Lower leg skin (tissue), 4 donors: ENCODE results near the gene MAN2A1. TPM values are rescaled to one million over a fixed set of nuclear protein-coding genes. Genes with fewer than 3 reads are reported as not detected.

Experiments used
- DNase-seq, 2 donors: peaks; one replicate each; pipeline ENCODE4 v3.0.0-alpha.2; 2019; ENCODE audit warnings: low spot score in 2 of 2
- H3K4me3 ChIP-seq: fragments of 200-600 bp; sonication (generic); 2 replicates; pipeline ENCODE4 v1.5.1; 2017; ENCODE audit warnings: mild to moderate bottlenecking, low read depth; ENCODE audit not compliant: poor library complexity, severe bottlenecking
- CTCF ChIP-seq, 3 donors: fragments of 450-650 bp; IDR thresholded peaks; one replicate each; pipeline ENCODE4 v1.5.1; 2016; ENCODE audit warnings: antibody characterized with exemption in 3 of 3, mild to moderate bottlenecking in 3 of 3, moderate library complexity in 2 of 3
- POLR2A ChIP-seq, 2 donors: fragments of 450-650 bp; IDR thresholded peaks; one replicate each; pipeline ENCODE4 v1.6.1; 2016 to 2017; ENCODE audit warnings: antibody characterized with exemption in 2 of 2, mild to moderate bottlenecking in 1 of 2, moderate library complexity in 1 of 2
- WGBS, 2 donors: methylation state at CpG; one replicate each; pipeline ENCODE4 v1.1.5; 2018; 5-methylcytosine and 5-hydroxymethylcytosine counted together
- intact Hi-C: fragments of 100-400 bp; cut with DNase I; formaldehyde crosslinking; loops from one replicate; pipeline ENCODE4 v1.15.0; 2023; ENCODE audit warnings: low total_unique reads
- total RNA-seq, 4 donors: library from RNA; depleted of rRNA; stranded (reverse); fragments of >200 nt; gene quantifications; one replicate each; pipeline ENCODE4 v1.1.0, GENCODE V29; 2016

Gene MAN2A1
- total RNA-seq, 4 donors from 2014 or later: 35.0 to 45.8 (median 40.2) TPM

DNA sequence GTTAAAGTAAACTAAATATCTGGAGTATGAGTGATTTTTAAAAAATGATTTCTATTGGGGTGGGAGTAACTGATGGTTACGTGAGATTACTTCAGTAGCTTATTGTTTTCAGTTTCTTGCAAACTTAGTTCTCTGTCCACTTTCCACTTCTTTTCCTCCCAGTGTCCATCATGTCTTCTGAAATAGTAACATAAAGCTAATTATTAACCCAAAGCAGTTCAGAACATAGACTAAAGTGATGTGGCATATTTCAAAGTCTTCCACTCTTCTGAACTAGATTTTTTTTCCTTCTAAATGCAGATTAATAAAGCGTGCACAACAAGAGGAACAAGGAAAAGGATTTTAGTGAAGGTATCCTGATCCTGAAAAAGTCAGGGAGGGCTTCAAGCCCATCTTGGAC is 114.1 kb downstream of the MAN2A1 start:
- intact Hi-C loops: no loop called here
- no peak overlapping the region for H3K4me3 ChIP-seq
- WGBS, 2 donors: 97% methylated on average over 2 of the region's 2 CpGs
- no peak for DNase-seq
- TF ChIP-seq CTCF (IDR thresholded peaks at IDR 0.05) (no peak), POLR2A (IDR thresholded peaks at IDR 0.05) (no peak)

DNA sequence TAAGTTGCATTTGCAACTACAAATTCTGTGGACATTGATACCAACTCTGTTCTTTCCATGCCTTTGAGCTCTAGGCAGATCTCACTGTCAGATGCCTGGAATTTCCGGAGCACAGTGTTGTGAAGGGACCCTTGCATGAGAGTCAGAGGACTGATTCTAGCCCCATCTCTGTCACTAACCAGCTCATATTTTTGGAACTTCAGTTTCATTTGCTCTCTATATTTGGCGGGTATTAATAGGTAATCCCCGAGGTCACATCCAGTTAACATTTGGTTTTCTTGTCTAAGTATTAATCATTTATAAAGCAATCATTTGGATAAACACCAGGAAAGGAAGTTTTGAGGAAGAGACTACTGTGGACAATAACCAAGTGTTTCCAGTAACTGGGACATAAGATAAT is 115.7 kb downstream of the MAN2A1 start:
- intact Hi-C loops: no loop called here
- TF ChIP-seq CTCF (IDR thresholded peaks at IDR 0.05) (no peak), POLR2A (IDR thresholded peaks at IDR 0.05) (no peak)
- no peak for DNase-seq
- WGBS, 2 donors: 73 to 87% methylated on average over 3 of the region's 3 CpGs
- no peak overlapping the region for H3K4me3 ChIP-seq

DNA sequence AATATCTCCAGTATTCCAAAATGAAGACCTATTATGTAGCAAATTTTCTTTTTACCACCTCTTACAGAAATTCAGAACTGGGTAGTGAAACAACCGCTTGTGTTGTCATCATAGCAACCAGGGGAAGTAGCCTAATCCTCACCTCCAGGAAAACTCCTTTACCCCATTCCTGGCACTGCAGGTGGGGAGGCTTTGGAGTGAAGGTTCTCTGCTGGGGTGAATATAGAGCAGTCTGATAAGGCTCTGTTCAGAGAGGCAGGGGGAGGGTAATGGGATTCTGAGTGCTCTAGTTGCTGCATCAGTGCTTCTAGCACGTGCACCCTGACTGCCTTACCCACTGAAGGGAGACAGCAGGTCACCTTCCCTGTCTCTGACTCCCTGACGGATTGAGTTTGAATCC is 116.2 kb downstream of the MAN2A1 start:
- TF ChIP-seq CTCF (IDR thresholded peaks at IDR 0.05) (no peak), POLR2A (IDR thresholded peaks at IDR 0.05) (no peak)
- WGBS, 2 donors: 84 to 99% methylated on average over 3 of the region's 3 CpGs
- no peak for DNase-seq
- H3K4me3 ChIP-seq: no peak overlapping the region
- intact Hi-C loops: no loop called here

DNA sequence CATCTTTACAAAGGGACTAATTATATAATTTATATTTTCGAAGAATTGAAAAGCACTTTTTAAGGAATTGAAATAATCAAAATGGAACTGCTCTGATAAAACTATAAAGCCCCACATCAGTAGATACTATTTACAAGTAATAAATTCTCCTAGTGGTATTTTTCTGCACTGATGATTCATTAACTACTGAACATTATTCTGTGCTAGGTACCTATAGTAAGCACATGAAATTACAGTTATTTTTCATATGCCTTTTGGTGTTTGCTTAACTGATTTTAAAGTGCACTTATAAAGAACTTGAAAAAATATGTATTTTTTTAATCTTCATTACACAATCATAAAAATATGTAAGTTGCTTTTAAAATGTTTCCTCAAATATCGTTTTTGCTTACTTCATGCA is 123.0 kb downstream of the MAN2A1 start:
- no peak overlapping the region for H3K4me3 ChIP-seq
- DNase-seq: no peak
- 89 to 90% methylated on average over 2 of the region's 2 CpGs for WGBS, 2 donors
- intact Hi-C loops: no loop called here
- TF ChIP-seq CTCF (IDR thresholded peaks at IDR 0.05) (no peak), POLR2A (IDR thresholded peaks at IDR 0.05) (no peak)

- DNase-seq: no peak
- TF ChIP-seq CTCF (IDR thresholded peaks at IDR 0.05) (no peak), POLR2A (IDR thresholded peaks at IDR 0.05) (no peak)
- no peak overlapping the region for H3K4me3 ChIP-seq
- WGBS, 2 donors: 98% methylated on average over 1 of the region's 1 CpG
- intact Hi-C loops: no loop called here
Measured at GRCh38 chr5:109816732-109817131, 127.0 kb downstream of the MAN2A1 start.

DNA sequence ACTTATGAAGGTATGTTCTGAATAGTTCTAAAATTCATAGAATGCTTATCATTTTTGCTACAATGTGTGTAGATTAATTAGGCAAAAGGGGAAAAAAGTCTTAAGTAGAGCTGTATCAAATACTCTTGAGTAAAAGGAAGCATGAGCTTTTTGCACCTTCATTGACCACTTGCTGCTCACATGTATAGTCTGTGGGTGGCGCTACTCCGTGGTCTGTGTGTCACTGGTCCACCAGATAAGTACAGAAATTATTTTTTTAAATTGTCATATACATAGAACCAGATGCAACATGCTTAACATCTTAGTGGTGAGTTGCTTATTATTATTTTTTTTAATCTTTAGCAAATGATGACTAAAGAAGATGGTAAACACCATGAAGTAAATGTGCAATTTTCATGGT is 130.2 kb downstream of the MAN2A1 start:
- intact Hi-C loops: no loop called here
- no peak overlapping the region for H3K4me3 ChIP-seq
- DNase-seq: no peak
- WGBS, 2 donors: 49 to 66% methylated on average over 2 of the region's 2 CpGs
- TF ChIP-seq POLR2A (IDR thresholded peaks at IDR 0.05): no peak
- TF ChIP-seq CTCF (IDR thresholded peaks at IDR 0.05): no peak
